ENCODE data around the gene ST6GAL2.

The ST6GAL2 gene

GRCh38 chr2:106882673-106883072 is 3.3 kb downstream of the ST6GAL2 start:
- Histone ChIP-seq H3K9me3 (no peaks in the 10 kb centered on the region), H3K4me1 (no peaks in the 10 kb centered on the region), H3K36me3 (replicated peaks) (no peaks in the 10 kb centered on the region), H3K27me3 (ENCODE audit: low read depth) (no peaks in the 10 kb centered on the region), H3K4me3 (no peak overlapping the region)
- DNase-seq (ENCODE audit: low spot score in 2 of 2), result no peak
- in situ Hi-C loops (cut with MboI; ENCODE audit: low sequenced_read_pairs), result no loop called here

- H3K4me3 ChIP-seq, result no peak overlapping the region
- no peaks in the 10 kb centered on the region for H3K27me3 ChIP-seq (ENCODE audit: low read depth)
- no peak for DNase-seq (ENCODE audit: low spot score in 2 of 2)
Observed at GRCh38 chr2:106878206-106878605, 7.8 kb downstream of the ST6GAL2 start.

DNA sequence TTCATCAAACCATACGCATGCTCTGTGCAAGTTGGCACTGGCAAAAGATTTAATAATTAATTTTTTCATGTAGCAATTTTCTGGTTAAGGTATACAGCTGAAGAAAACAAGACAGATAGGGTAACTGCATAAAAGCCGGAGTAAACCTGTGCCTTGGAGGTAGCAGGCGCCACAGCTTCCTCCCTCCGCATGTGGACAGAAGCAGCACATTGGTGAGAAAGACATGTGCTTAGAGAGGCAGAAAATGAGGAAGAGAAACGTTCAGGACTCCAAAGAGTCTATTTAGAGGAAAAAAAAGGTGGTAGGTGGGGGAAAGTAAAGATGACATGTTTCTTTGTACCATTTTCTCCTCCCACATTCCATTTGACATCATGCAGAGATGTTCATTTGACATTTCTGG is 9.3 kb downstream of the ST6GAL2 start:
- H3K4me3 ChIP-seq, result no peak overlapping the region
- in situ Hi-C loops (cut with MboI; ENCODE audit: low sequenced_read_pairs), result no loop called here
- no peaks in the 10 kb centered on the region for H3K4me1 ChIP-seq
- no peaks in the 10 kb centered on the region for H3K9me3 ChIP-seq
- no peaks in the 10 kb centered on the region for H3K36me3 ChIP-seq (replicated peaks)
- no peaks in the 10 kb centered on the region for H3K27me3 ChIP-seq (ENCODE audit: low read depth)
- no peak for DNase-seq (ENCODE audit: low spot score in 2 of 2)

More at GRCh38 chr2:106878206-106878605, 7.8 kb downstream of the ST6GAL2 start:
- Histone ChIP-seq H3K4me1 (no peaks in the 10 kb centered on the region), H3K9me3 (no peaks in the 10 kb centered on the region), H3K36me3 (replicated peaks) (no peaks in the 10 kb centered on the region)
- in situ Hi-C loops (cut with MboI; ENCODE audit: low sequenced_read_pairs), result no loop called here

- in situ Hi-C loops (cut with MboI; ENCODE audit: low sequenced_read_pairs), result no loop called here
- DNase-seq (ENCODE audit: low spot score in 2 of 2), result no peak
- no peaks in the 10 kb centered on the region for H3K4me1 ChIP-seq
Observed at GRCh38 chr2:106869512-106870275, 16.3 kb downstream of the ST6GAL2 start.

DNA sequence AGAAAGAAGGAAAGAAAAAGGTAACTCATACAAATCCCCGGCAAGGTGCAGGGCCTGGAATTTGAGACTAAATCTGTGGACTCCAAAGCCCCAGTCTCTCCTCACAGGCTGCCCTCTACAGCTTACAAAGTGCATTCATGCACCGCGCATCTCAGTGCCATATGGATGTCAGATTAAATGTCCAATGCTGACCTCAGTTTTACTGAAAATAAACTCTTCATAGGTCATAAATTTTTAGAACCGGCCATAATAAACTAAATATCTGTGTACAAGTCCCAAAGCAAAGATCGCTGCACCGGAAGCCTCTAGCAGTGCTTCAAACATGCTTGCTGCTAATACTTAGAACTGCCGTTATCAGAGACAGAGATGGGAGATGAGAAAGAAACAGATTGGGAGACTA is 17.7 kb downstream of the ST6GAL2 start:
- H3K9me3 ChIP-seq, result no peaks in the 10 kb centered on the region
- H3K36me3 ChIP-seq (replicated peaks), result no peaks in the 10 kb centered on the region
- H3K4me3 ChIP-seq, result no peak overlapping the region
- H3K27me3 ChIP-seq (ENCODE audit: low read depth), result no peaks in the 10 kb centered on the region
- in situ Hi-C loops (cut with MboI; ENCODE audit: low sequenced_read_pairs), result no loop called here
- no peaks in the 10 kb centered on the region for H3K4me1 ChIP-seq
- DNase-seq (ENCODE audit: low spot score in 2 of 2), result no peak

More at GRCh38 chr2:106869512-106870275, 16.3 kb downstream of the ST6GAL2 start:
- Histone ChIP-seq H3K36me3 (replicated peaks) (no peaks in the 10 kb centered on the region), H3K27me3 (ENCODE audit: low read depth) (no peaks in the 10 kb centered on the region), H3K4me3 (no peak overlapping the region), H3K9me3 (no peaks in the 10 kb centered on the region)

DNA sequence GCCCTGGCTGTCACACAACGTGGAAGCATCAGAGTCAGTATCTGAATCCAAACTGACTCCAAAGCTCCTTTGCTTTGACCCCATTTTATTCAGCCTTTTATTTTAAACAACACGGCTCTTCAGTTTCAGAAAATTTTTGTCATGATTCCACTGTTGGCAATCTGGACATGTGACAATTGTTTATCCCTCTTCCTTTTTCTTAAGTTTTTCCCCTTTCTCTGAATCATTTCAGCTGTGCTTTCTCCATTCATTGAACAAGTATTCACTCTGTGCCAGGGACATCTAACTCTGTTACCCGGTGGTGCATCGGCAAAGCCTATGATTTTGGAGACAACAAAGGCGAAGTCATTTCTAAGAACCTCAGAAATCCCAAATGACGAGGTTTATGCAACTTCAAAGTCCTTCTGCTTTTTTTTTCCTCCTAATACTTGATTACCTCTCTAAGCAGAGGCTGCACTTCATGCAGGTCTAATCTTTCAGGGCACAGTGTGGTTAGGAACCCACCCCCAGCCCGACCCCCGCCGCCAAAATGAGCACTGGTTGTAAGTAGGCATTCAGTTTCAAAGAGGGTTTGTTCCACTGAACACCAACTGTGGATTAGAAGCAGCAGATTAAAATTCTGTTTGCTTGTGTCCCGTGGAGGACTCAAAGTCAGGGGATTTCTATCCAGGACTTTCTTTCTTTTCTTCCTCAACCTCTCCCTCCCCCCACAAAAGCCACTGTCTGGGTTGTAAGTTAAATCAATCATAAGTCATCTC is 18.6 kb downstream of the ST6GAL2 start:
- no peaks in the 10 kb centered on the region for H3K27me3 ChIP-seq (ENCODE audit: low read depth)
- no peak overlapping the region for H3K4me3 ChIP-seq
- DNase-seq (ENCODE audit: low spot score in 2 of 2), result no peak
- no peaks in the 10 kb centered on the region for H3K4me1 ChIP-seq
- no peaks in the 10 kb centered on the region for H3K9me3 ChIP-seq
- no peaks in the 10 kb centered on the region for H3K36me3 ChIP-seq (replicated peaks)
- in situ Hi-C loops (cut with MboI; ENCODE audit: low sequenced_read_pairs), result no loop called here

GRCh38 chr2:106866641-106867040 is 19.3 kb downstream of the ST6GAL2 start:
- H3K27me3 ChIP-seq (ENCODE audit: low read depth), result no peaks in the 10 kb centered on the region
- H3K4me1 ChIP-seq, result no peaks in the 10 kb centered on the region
- DNase-seq (ENCODE audit: low spot score in 2 of 2), result no peak
- H3K4me3 ChIP-seq, result no peak overlapping the region
- in situ Hi-C loops (cut with MboI; ENCODE audit: low sequenced_read_pairs), result no loop called here
- H3K36me3 ChIP-seq (replicated peaks), result no peaks in the 10 kb centered on the region
- H3K9me3 ChIP-seq, result no peaks in the 10 kb centered on the region

DNA sequence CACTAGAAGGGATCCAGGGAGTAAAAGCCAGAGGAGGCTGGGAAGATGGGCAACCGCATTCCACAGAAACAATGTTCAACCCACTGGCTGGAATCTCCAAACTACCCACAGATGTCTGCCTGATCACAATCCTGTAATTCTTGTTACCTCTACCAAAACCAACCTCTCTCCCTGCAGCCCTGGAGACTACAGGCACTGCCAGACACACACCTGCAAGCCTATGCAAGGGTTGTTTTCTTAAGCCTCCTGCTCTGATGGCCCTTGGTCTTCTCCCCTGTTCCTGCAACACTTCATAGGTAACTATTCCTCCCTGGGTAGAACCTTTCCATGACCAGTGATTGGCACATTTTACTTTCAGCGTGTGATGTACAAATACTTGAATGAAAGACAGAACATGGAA is 21.9 kb downstream of the ST6GAL2 start:
- Histone ChIP-seq H3K4me3 (no peak overlapping the region), H3K4me1 (no peaks in the 10 kb centered on the region), H3K36me3 (replicated peaks) (no peaks in the 10 kb centered on the region), H3K27me3 (ENCODE audit: low read depth) (no peaks in the 10 kb centered on the region), H3K9me3 (no peaks in the 10 kb centered on the region)
- in situ Hi-C loops (cut with MboI; ENCODE audit: low sequenced_read_pairs), result no loop called here
- no peak for DNase-seq (ENCODE audit: low spot score in 2 of 2)

GRCh38 chr2:106863387-106863786 is 22.6 kb downstream of the ST6GAL2 start:
- H3K4me1 ChIP-seq, result no peaks in the 10 kb centered on the region
- no peak overlapping the region for H3K4me3 ChIP-seq
- no peaks in the 10 kb centered on the region for H3K9me3 ChIP-seq
- in situ Hi-C loops (cut with MboI; ENCODE audit: low sequenced_read_pairs), result no loop called here
- no peaks in the 10 kb centered on the region for H3K36me3 ChIP-seq (replicated peaks)
- no peak for DNase-seq (ENCODE audit: low spot score in 2 of 2)
- no peaks in the 10 kb centered on the region for H3K27me3 ChIP-seq (ENCODE audit: low read depth)

GRCh38 chr2:106859498-106859897 is 26.5 kb downstream of the ST6GAL2 start:
- DNase-seq (ENCODE audit: low spot score in 2 of 2), result no peak
- H3K9me3 ChIP-seq, result no peaks in the 10 kb centered on the region
- no peak overlapping the region for H3K4me3 ChIP-seq
- no peaks in the 10 kb centered on the region for H3K4me1 ChIP-seq
- no peaks in the 10 kb centered on the region for H3K36me3 ChIP-seq (replicated peaks)
- H3K27me3 ChIP-seq (ENCODE audit: low read depth), result no peaks in the 10 kb centered on the region
- in situ Hi-C loops (cut with MboI; ENCODE audit: low sequenced_read_pairs), result no loop called here

DNA sequence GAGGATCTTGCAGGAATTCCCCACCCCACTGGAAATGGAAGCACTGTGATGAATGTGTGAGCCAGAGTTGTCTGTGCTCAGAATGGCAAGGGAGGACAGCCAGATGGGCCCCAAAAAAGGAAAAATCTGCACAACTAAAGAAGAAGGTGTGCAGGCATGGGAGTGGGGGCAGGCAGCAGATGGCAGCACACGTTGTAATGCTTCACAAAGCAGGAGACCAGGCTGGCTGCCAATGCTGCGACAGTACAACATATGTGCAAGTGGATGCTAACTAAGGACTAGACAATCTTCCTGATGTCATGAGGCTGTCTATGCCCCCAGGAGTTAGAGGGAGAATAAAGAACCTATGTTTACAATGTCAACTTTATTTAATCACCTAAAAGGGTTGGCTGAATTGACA is 27.2 kb downstream of the ST6GAL2 start:
- H3K9me3 ChIP-seq, result no peaks in the 10 kb centered on the region
- H3K4me1 ChIP-seq, result no peaks in the 10 kb centered on the region
- H3K27me3 ChIP-seq (ENCODE audit: low read depth), result no peaks in the 10 kb centered on the region
- DNase-seq (ENCODE audit: low spot score in 2 of 2), result no peak
- no peak overlapping the region for H3K4me3 ChIP-seq
- in situ Hi-C loops (cut with MboI; ENCODE audit: low sequenced_read_pairs), result no loop called here
- no peaks in the 10 kb centered on the region for H3K36me3 ChIP-seq (replicated peaks)

- H3K4me1 ChIP-seq, result no peaks in the 10 kb centered on the region
Observed at GRCh38 chr2:106857882-106858478, 28.0 kb downstream of the ST6GAL2 start.

GRCh38 chr2:106853631-106854030 is 32.3 kb downstream of the ST6GAL2 start:
- no peak for DNase-seq (ENCODE audit: low spot score in 2 of 2)
- Histone ChIP-seq H3K4me3 (no peak overlapping the region), H3K36me3 (replicated peaks) (no peaks in the 10 kb centered on the region), H3K9me3 (no peaks in the 10 kb centered on the region; the same call in 1 of the 2 replicates), H3K4me1 (no peaks in the 10 kb centered on the region), H3K27me3 (ENCODE audit: low read depth) (no peaks in the 10 kb centered on the region)
- in situ Hi-C loops (cut with MboI; ENCODE audit: low sequenced_read_pairs), result no loop called here

More at GRCh38 chr2:106857882-106858478, 28.0 kb downstream of the ST6GAL2 start:
- DNase-seq (ENCODE audit: low spot score in 2 of 2), result no peak
- in situ Hi-C loops (cut with MboI; ENCODE audit: low sequenced_read_pairs), result no loop called here
- H3K4me3 ChIP-seq, result no peak overlapping the region
- H3K36me3 ChIP-seq (replicated peaks), result no peaks in the 10 kb centered on the region
- H3K27me3 ChIP-seq (ENCODE audit: low read depth), result no peaks in the 10 kb centered on the region
- H3K9me3 ChIP-seq, result no peaks in the 10 kb centered on the region

DNA sequence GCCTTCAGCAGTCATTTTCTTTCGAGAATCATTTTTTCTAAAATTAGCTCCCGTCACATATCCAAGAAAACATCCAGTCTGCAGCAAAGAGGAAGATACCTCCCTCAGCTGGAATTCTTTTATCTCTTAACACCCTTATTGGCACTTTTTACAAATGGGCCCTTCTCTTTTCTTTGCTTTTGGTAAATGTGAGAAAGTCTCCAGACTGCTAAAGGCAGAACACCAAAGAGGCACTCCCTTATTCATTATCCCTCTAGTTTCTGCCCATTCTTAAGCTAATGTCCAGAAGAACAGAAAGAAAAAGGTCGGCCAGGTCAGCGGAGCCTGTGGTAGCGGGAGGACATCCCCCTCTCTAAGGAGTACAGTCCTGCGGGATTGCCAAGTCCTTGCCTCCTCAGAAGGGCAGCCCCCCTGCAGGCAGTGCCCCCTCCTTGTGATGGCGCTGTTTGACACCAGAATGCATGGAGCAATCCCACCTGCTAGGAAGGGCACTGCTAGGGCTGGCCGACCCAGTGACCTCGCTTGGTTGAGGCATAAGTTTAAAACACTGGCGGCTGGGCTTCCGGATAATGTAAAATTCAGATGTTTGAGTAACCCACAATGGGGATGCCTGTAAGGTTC is 34.0 kb downstream of the ST6GAL2 start:
- no peak for DNase-seq (ENCODE audit: low spot score in 2 of 2)
- no peaks in the 10 kb centered on the region for H3K36me3 ChIP-seq (replicated peaks)
- H3K4me3 ChIP-seq, result no peak overlapping the region
- no peaks in the 10 kb centered on the region for H3K27me3 ChIP-seq (ENCODE audit: low read depth)
- H3K4me1 ChIP-seq, result no peaks in the 10 kb centered on the region
- no peaks in the 10 kb centered on the region; the same call in 1 of the 2 replicates for H3K9me3 ChIP-seq
- in situ Hi-C loops (cut with MboI; ENCODE audit: low sequenced_read_pairs), result no loop called here

Data from HAP-1 (cell line).